GF-D8 (cell line): ENCODE measurements around the gene SERPINA5.
"Not testable (repeated sequence)": the region's sequence is repeated elsewhere in the genome, so short reads cannot be mapped to it uniquely, and the experiment has no call there.

ENCODE experiments used
- DNase-seq: peaks from one replicate; lab custom pipeline; 2025; lab: John Stamatoyannopoulos, UW

SERPINA5 gene

DNA sequence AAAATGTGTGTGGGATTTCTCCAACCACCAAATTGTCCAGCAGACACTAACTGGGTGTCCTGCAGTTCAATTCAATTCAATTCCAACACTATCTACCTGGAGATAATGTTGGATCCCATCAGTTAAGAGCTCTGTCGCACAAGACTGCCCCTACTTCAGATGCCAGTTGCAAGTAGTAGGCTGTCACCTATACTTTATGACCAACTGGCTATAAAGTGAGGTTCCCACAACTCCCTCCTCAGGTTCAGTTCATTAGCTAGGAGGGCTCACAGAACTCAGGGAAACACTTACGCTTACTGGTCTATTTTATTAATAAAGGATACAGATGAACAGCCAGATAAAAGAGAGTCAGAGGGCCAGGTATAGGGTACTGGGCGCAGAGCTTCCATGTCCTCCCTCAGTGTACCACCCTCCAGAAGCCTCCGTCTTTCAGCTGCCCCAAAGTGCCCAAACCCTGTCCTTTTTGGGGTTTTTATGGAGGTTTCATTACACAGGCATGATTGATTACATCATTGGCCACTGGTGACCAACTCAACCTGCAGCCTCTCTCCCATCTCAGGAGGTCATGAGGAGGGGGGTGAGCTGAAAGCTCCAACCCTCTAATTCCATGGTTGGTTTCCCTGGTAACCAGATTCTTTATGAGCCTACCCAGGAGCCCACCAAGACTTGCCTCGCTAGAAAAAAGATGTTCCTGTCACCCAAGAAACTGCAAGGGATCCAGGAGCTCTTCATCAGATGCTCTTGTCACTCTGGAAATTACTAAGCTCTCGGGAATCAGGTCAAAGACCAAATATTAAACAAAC lies 7.5 kb upstream of the SERPINA5 start:
- DNase-seq: no peak

DNA sequence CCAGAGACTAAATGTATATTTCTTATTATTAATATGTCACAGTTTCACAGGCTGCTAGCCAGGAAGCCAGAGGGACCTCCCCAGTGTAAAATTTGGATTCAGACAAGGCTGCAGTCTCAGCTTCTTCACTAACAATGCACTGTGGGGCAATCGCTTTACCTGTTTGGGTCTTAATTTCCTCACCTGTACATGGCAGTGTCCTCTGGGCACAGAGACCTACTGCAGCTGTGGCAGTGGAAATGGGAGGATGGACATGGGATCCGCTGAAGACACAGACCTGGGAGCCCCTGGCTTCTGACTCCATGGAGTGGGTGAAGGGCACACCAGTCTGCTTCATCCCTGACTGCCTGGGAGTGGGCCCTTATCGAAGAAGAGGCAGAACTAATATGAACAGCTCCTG lies 6.9 kb upstream of the SERPINA5 start:
- no peak for DNase-seq

DNA sequence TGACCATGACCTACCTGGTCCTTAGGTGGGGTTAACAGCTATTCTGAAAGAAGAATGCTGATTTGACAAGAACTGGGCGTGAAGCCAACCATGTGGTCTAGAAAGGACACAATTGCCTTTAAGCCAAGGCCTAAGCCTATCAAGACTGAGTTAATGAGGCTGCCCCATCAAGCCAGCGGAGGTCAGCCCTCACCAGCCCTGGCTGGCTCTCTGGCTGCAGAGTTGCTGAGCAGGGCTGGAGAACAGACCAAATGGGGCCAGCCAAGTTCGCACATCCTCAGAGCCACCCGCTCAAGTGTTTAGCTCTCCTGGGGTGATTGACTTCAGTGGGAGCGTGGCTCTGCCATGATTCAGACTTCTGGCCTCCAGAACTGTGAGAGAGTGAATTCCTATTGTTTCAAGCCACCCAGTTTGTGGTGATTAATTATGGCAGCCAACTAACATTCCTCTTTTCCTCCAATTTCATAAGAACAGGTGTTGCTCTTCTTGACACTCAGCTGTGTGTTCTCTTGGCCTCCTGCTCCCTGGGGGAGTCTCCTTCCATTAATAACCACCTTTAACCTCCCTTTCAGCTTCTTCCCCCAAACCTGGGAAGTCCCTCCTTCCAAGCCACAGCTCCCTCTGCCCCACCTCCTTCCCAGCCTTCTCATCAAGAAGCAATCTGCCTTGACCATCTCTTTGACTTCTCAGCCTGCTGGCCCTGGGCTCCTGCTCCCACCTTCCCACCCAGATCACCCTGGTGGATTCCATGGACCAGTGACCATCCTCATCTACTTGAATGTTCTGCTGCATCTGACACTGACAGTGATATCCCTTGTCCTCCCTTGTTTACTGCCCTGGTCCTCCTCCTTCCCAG lies 5.3 kb upstream of the SERPINA5 start:
- no peak for DNase-seq

DNA sequence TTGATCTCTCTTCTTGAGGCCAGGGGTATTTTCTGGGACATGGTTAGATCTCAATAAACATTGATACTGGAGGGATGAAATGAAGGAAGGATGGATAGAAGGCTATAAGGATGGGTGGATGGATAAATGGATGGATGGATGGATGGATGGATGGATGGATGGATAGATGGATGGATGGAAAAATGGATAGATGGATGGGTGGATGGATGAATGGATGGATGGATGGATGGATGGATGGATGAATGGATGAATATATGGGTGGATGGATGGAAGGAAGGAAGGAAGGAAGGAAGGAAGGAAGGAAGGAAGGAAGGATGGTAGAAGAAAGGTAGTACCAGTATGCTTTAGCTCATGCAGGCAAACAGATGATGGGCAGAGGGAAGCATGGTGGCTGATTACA lies 3.8 kb upstream of the SERPINA5 start:
- DNase-seq: not testable (repeated sequence)

GRCh38 chr14:94578712-94579111 lies 2.5 kb upstream of the SERPINA5 start:
- no peak for DNase-seq

DNA sequence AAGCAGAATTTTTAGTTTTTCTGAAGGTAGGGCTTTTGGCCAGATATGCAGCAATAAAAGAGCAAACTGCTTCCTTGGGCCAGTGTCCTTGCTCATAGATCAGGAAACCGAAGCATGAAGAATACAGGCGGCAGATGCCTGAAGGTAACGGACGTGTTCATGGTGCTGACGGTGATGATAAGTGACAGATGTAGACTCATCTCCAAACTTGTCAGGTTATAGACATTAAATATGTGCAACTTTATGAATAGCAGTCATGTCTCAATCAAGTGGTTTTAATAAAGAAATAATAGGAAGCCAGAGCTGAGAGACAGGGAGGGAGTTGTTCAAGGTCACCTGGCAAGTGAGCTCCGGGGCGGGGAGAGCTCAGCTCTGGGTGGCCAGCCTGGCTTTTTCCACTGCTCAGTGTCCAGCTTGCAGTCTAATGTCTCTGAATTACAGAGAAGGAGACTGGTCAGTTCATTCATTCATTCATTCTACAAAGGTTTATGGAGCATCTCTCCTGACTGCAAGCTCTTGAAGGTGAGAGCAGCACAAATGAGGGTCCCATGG lies 1.0 kb downstream of the SERPINA5 start:
- DNase-seq: no peak

- no peak for DNase-seq
Measured at GRCh38 chr14:94582851-94583250, 1.6 kb downstream of the SERPINA5 start.

DNA sequence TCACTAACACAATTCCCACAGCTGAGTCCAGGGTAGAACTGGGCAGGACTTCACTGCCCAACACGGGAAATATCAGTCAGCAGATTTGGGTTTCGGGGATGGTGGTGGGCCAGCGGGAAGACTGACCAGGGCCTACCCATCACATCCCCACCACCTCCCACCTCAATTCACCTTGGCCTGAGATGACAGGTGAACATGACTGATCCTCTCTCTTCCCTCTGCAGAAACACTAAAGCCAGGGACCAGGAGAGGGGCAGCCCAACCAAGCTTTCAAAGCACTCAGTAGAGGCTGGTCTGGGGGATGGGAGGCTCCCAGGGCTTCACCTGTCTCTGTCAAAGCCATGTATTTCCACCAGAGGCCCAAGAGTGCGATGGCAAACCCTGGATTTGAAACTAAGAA lies 2.3 kb downstream of the SERPINA5 start:
- DNase-seq: no peak

DNA sequence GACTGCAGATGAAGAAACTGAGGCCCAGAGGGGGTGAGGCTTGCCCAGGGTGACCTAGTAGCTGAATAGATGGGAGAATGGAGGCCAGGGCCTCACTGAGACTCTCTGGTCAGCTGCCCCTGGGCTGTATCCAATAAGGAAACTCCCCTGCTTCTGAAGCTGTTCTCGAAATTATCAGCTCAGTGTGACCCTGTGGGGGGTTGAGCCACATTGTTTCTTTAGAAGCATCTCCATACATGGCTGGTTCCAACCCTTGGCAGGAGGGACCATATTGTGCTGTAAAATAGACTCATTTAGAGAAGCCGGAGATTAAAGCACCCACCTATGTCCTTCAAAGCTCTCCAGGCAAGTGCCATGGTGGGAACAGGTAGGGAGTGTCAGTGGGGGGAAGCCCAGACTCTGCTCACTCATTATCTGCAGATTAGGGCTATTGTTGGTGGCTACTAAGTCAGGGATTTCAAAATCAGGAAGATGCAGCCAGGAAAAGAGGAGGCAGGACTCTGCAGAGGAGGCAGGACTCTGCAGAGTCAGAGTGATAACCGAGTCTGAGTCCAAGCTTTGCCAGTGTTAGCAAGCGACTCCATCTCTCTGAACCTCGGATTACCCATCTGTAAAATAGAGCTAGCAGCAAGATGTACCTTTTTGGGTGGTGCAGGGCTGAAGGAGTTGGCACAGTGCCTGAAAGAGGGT lies 3.5 kb downstream of the SERPINA5 start:
- DNase-seq: no peak

DNA sequence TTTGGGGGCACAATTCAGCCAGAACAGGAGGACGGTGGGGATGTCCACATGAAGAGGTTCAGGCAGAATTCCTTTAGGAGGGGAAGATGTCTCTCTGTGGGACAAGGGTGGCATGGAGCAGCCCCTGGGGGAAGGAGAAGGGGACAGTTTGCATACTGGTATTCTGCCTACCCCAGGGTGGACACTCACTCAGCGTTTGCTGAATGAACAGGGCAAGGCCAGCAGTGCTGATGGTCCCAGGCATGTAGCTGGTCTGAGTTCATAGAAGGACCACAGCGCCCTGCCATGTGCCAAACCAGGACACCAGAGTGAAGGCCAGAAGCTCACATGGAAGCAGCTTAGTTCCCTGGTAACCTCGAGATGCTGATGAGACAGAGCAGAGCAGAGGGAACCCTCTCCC lies 5.4 kb downstream of the SERPINA5 start:
- no peak for DNase-seq

DNA sequence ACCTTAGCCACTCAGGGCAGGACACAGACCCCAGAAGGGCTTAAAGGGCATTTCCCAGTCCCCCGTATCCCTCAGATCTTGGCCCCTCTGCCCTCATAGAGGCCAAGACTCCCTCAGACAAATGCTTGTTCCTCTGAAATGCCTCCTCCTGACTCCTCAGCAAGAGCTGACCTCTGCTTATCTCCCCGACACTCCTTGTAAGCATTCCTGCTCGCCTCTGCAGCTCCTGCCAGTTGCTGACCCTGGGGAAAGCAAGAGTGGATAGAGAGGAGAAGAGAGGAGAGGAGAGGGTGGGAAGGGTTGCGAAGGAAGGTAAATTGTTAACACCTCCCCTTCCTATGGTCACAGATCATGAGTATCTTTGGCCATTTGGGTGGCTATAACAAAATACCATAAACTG lies 7.1 kb downstream of the SERPINA5 start:
- DNase-seq: no peak

DNA sequence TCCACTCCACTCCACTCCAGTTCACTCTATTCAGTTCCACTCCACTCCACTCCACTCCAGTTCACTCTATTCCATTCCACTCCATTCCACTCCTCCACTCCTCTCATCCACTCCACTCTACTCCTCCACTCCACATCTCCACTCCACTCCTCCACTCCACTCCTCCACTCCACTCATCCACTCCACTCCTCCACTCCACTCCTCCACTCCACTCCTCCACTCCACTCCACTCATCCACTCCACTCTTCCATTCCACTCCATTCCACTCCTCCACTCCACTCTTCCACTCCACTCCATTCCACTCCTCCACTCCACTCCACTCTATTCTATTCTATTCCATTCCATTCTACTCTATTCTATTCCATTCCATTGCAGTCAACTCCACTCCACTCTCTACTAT lies 9.8 kb downstream of the SERPINA5 start:
- no peak for DNase-seq

- no peak for DNase-seq
Measured at GRCh38 chr14:94591871-94592270, 10.6 kb downstream of the SERPINA5 start.

GRCh38 chr14:94592457-94592856 lies 11.2 kb downstream of the SERPINA5 start:
- no peak for DNase-seq

DNA sequence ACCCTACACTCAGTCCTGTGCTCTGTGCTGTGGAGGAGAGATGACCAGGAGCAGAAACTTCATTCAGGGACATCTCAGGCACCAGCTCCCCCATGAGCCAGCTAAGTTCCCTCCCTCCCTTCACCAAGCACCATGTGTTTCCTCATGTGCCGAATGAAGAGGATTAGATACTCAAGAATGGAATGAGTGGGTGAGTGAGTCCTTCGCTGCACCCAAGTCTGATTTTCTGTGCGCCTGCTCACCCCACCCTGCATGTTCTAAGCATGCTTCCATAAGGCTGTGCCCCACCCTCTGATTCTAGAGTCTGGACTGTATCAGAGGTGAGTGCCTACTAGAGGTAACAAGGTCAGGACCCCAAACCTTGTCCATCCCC lies 12.1 kb downstream of the SERPINA5 start:
- DNase-seq: no peak

DNA sequence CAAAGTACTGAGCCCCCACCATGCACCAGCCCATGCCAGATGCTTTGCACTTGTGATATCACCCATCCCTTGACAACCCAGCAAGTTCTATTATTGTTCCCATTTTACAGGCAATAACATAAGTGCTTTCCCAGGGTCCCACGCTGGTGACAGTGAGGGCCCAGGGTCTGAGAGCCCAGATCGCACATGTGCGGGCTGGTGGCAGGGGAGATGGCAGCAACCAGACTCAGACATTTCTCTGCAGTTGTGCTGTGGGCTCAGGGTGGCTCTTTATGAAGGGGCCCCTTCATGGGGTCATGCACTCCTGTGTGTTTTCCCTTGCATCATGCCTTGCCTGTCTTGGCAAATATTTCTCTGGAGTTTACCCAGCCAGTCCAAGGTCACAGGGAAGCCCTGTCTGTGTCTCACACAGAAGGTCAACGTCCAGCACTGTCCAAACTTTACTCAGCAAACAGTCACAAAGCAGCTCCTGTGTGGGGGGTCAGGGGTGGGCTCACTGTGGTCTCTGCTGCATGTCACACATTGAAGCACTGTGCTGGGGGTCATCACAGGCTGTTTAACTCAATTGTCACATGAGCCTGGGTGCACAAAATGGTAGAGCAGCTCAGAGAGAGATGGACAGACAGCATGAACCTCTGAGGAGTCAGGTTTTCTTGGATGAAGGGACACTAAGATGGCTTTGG lies 12.7 kb downstream of the SERPINA5 start:
- no peak for DNase-seq

- DNase-seq: no peak
Measured at GRCh38 chr14:94594441-94594840, 13.2 kb downstream of the SERPINA5 start.

GRCh38 chr14:94595912-94596311 lies 14.7 kb downstream of the SERPINA5 start:
- no peak for DNase-seq

- DNase-seq: no peak
Measured at GRCh38 chr14:94596361-94596760, 15.1 kb downstream of the SERPINA5 start.

GRCh38 chr14:94597788-94598187 lies 16.6 kb downstream of the SERPINA5 start:
- no peak for DNase-seq

- DNase-seq: no peak
Measured at GRCh38 chr14:94598506-94598815, 17.2 kb downstream of the SERPINA5 start.
